GM12878 (cell line): ENCODE results near the gene SSR2. TPM values are rescaled to one million over a fixed set of nuclear protein-coding genes. Genes with fewer than 3 reads are reported as not detected.

Source experiments
- ATAC-seq: fragments of 200-7000 bp; cut with Tn5 transposase; 3 replicates; pipeline ENCODE4 v1.9.1; 2020; ENCODE audit warnings: mild to moderate bottlenecking, moderate library complexity
- BruUV-seq: library from RNA; stranded (reverse); fragments of 400-500 nt; replicated peaks from 2 replicates; lab custom pipeline; 2021; lab: Mats Ljungman, UMichigan
- CTCF ChIA-PET: fragments of 300-600 bp; sonication (Branson Sonifier 250); formaldehyde crosslinking; extraction: SDS; loops from one replicate; lab custom pipeline; 2021; ENCODE audit warnings: inconsistent platforms; lab: Yijun Ruan, JAX
- POLR2A ChIA-PET: fragments of 350-600 bp; formaldehyde crosslinking; extraction: SDS; loops from one replicate; lab custom pipeline; 2021; ENCODE audit warnings: inconsistent platforms; lab: Charles Lee
- RAD21 ChIA-PET: fragments of 300-600 bp; sonication (Branson Sonifier 250); formaldehyde crosslinking; loops from one replicate; lab custom pipeline; 2023; ENCODE audit warnings: antibody characterized with exemption; ENCODE audit not compliant: unreplicated experiment; lab: Charles Lee
- SMC1A ChIA-PET: fragments of 300-600 bp; sonication (Branson Sonifier 250); formaldehyde crosslinking; loops from one replicate; lab custom pipeline; 2023; ENCODE audit not compliant: unreplicated experiment, uncharacterized antibody; lab: Charles Lee
- DNase-seq: peaks from one replicate; pipeline ENCODE4 v3.0.0-alpha.2; 2011; ENCODE audit warnings: low read depth, low spot score
- FAIRE-seq: peaks from 3 replicates; lab custom pipeline; 2011; peaks lifted over from hg19 to GRCh38; lab: Jason Lieb, UNC
- H2AFZ ChIP-seq: 2 replicates; pipeline ENCODE4 v1.6.0; 2011; ENCODE audit warnings: low read depth, low read length, control low read depth; ENCODE audit not compliant: control insufficient read depth
- H3K27ac ChIP-seq: 2 replicates; pipeline ENCODE4 v1.5.1; 2011; ENCODE audit warnings: control low read depth; ENCODE audit not compliant: control insufficient read depth, insufficient read depth
- H3K27me3 ChIP-seq, 2 experiments: replicated peaks in 1 of 2; 2 replicates each; pipeline versions ENCODE4 v1.6.0 to v1.6.1; 2011; ENCODE audit warnings: low read length in 1 of 2; ENCODE audit not compliant: control insufficient read depth in 2 of 2, insufficient read depth in 2 of 2
- H3K36me3 ChIP-seq, 2 experiments: 2 replicates each; pipeline ENCODE4 v1.5.1; 2011; ENCODE audit warnings: low read length in 1 of 2; ENCODE audit not compliant: control insufficient read depth in 2 of 2, insufficient read depth in 2 of 2
- H3K4me1 ChIP-seq: 2 replicates; pipeline ENCODE4 v1.6.1; 2011; ENCODE audit warnings: mild to moderate bottlenecking, low read length, moderate library complexity, mixed read lengths; ENCODE audit not compliant: control insufficient read depth, insufficient read depth
- H3K4me2 ChIP-seq: 2 replicates; pipeline ENCODE4 v1.6.0; 2011; ENCODE audit warnings: control low read depth; ENCODE audit not compliant: control insufficient read depth, insufficient read depth
- H3K4me3 ChIP-seq: fragments of 200-600 bp; sonication (generic); 2 replicates; pipeline ENCODE4 v1.5.1; 2016
- H3K79me2 ChIP-seq: 2 replicates; pipeline ENCODE4 v1.6.0; 2011; ENCODE audit warnings: low read length; ENCODE audit not compliant: control insufficient read depth, insufficient read depth
- H3K9ac ChIP-seq: 2 replicates; pipeline ENCODE4 v1.8.0; 2011; ENCODE audit warnings: low read length, control low read depth, mixed read lengths; ENCODE audit not compliant: control insufficient read depth, insufficient read depth
- H3K9me3 ChIP-seq: replicated peaks from 3 replicates; pipeline ENCODE4 v1.5.1; 2011; ENCODE audit warnings: mild to moderate bottlenecking, low read length; ENCODE audit not compliant: control insufficient read depth, insufficient read depth
- H4K20me1 ChIP-seq: 2 replicates; pipeline ENCODE4 v1.6.0; 2011; ENCODE audit not compliant: control insufficient read depth, insufficient read depth
- ATF3 ChIP-seq: IDR thresholded peaks from 2 replicates; pipeline ENCODE4 v1.6.1; 2011; ENCODE audit warnings: low read depth, mild to moderate bottlenecking, low read length, moderate library complexity, borderline replicate concordance; ENCODE audit errors: extremely low read depth
- BACH1 ChIP-seq: fragments of 450-650 bp; IDR thresholded peaks from 2 replicates; pipeline ENCODE4 v1.6.1; 2017; ENCODE audit warnings: mild to moderate bottlenecking, borderline replicate concordance
- BCLAF1 ChIP-seq: fragments of 450-650 bp; IDR thresholded peaks from 2 replicates; pipeline ENCODE4 v1.6.1; 2017; ENCODE audit warnings: antibody characterized with exemption, mild to moderate bottlenecking, moderate library complexity
- BHLHE40 ChIP-seq, 2 experiments: fragments of 450-650 bp in 1 of 2; IDR thresholded peaks; 2 replicates each; pipeline ENCODE4 v1.6.1; 2011 to 2017; ENCODE audit warnings: low read depth in 2 of 2, borderline replicate concordance in 1 of 2, improper control_type of control experiment in 1 of 2, low read length in 1 of 2, mild to moderate bottlenecking in 1 of 2
- CHD4 ChIP-seq: fragments of 200-600 bp; sonication (generic); IDR thresholded peaks from 2 replicates; pipeline ENCODE4 v1.6.1; 2016; ENCODE audit warnings: mild to moderate bottlenecking
- GABPA ChIP-seq: IDR thresholded peaks from 2 replicates; pipeline ENCODE4 v1.6.1; 2014; ENCODE audit warnings: antibody characterized with exemption, low read depth, mild to moderate bottlenecking, inconsistent platforms
- MTA3 ChIP-seq: IDR thresholded peaks from 2 replicates; pipeline ENCODE4 v1.6.1; 2012; ENCODE audit warnings: low read length, inconsistent platforms, borderline replicate concordance
- NBN ChIP-seq: fragments of 450-650 bp; IDR thresholded peaks from 2 replicates; pipeline ENCODE4 v1.6.1; 2016
- NFYA ChIP-seq: IDR thresholded peaks from 2 replicates; pipeline ENCODE4 v1.6.1; 2011; ENCODE audit warnings: low read depth, mild to moderate bottlenecking, low read length, improper control_type of control experiment, borderline replicate concordance
- PML ChIP-seq: IDR thresholded peaks from 2 replicates; pipeline ENCODE4 v1.6.1; 2012; ENCODE audit warnings: low read length, inconsistent platforms
- POLR2AphosphoS2 ChIP-seq: IDR thresholded peaks from 2 replicates; pipeline ENCODE4 v1.6.1; 2011; ENCODE audit warnings: low read depth, mild to moderate bottlenecking, low read length, improper control_type of control experiment, moderate library complexity
- RFX5 ChIP-seq: IDR thresholded peaks from 2 replicates; pipeline ENCODE4 v1.6.1; 2011; ENCODE audit warnings: low read depth, low read length, improper control_type of control experiment
- SMAD1 ChIP-seq: fragments of 450-650 bp; IDR thresholded peaks from 2 replicates; pipeline ENCODE4 v1.6.1; 2018; ENCODE audit warnings: mild to moderate bottlenecking, low read depth; ENCODE audit not compliant: partially characterized antibody
- TBL1XR1 ChIP-seq: IDR thresholded peaks from 2 replicates; pipeline ENCODE4 v1.6.1; 2012; ENCODE audit warnings: low read depth, low read length, improper control_type of control experiment
- TCF3 ChIP-seq: IDR thresholded peaks from 2 replicates; pipeline ENCODE4 v1.6.1; 2012; ENCODE audit warnings: low read depth, mild to moderate bottlenecking, low read length, borderline replicate concordance; ENCODE audit not compliant: insufficient read depth
- USF2 ChIP-seq: IDR thresholded peaks from 2 replicates; pipeline ENCODE4 v1.6.1; 2011; ENCODE audit warnings: low read depth, low read length, improper control_type of control experiment, borderline replicate concordance
- ZZZ3 ChIP-seq: IDR thresholded peaks from 2 replicates; pipeline ENCODE4 v1.6.1; 2011; ENCODE audit warnings: low read depth; ENCODE audit not compliant: control insufficient read depth, insufficient read length
- WGBS: methylation state at CpG from one replicate; pipeline ENCODE4 v1.1.6; 2016; ENCODE audit warnings: low lambda C conversion rate; ENCODE audit not compliant: insufficient replicate concordance, insufficient coverage; ENCODE audit errors: missing lambda C conversion rate; 5-methylcytosine and 5-hydroxymethylcytosine counted together
- in situ Hi-C: fragments of 300-500 bp; cut with MboI; formaldehyde crosslinking; loops from 9 replicates; pipeline ENCODE4 v1.14.3; 2018; ENCODE audit warnings: mixed read lengths
- intact Hi-C: fragments of 100-400 bp; cut with micrococcal nuclease; formaldehyde crosslinking; loops from one replicate; pipeline ENCODE4 v1.14.2; 2022; ENCODE audit not compliant: unreplicated experiment
- polyA plus RNA-seq, 11 experiments: library from polyadenylated mRNA; depleted of rRNA in 4 of 11; unstranded in 6 of 11; stranded (reverse) in 5 of 11; fragments of >200 nt; fragmentation: Nextera tagmentation in 4 of 11; fragmentation: Illumina TruSeq in 1 of 11; extraction: Ambion mirVana in 4 of 11; extraction: Trizol in 1 of 11; gene quantifications; 1 replicate in 1 of 11; 2 replicates in 10 of 11; pipeline versions ENCODE4 v1.2.1 to v1.2.3, GENCODE V29; 2011 to 2016; ENCODE audit warnings: inconsistent platforms in 2 of 11, missing spikeins in 2 of 11, low read depth in 1 of 11
- total RNA-seq, 4 experiments: library from RNA; depleted of rRNA in 3 of 4; stranded (reverse); fragments of >200 nt in 3 of 4; fragmentation: Illumina TruSeq in 1 of 4; extraction: Trizol in 1 of 4; gene quantifications; 2 replicates each; pipeline versions ENCODE4 v1.2.1 to v1.2.3, GENCODE V29; 2013 to 2021

Gene SSR2
- total and polyA plus RNA-seq, 10 of the 15 experiments (the other 5 are each of a cell fraction or from before 2014, with no cell fraction given), result 207 to 553 (median 315) TPM

GRCh38 chr1:156070548-156070947 lies 49.8 kb upstream of the SSR2 start (continued):
- no peak for TF ChIP-seq ZZZ3
- no peak for TF ChIP-seq NFYA
- no peak for TF ChIP-seq MTA3
- TF ChIP-seq USF2, result no peak
- no peak for TF ChIP-seq BHLHE40 (IDR thresholded peaks at IDR 0.05; ENCODE audit: borderline replicate concordance in 1 of 2, low read depth in 2 of 2, low read length in 1 of 2)
- no peak for TF ChIP-seq TBL1XR1
- no peak for TF ChIP-seq GABPA
- no peak for TF ChIP-seq RFX5
- TF ChIP-seq NBN, result no peak

GRCh38 chr1:156069490-156070455 lies 49.0 kb upstream of the SSR2 start:
- no peaks in the 10 kb centered on the region for H3K4me1 ChIP-seq
- ATAC-seq (no peak), FAIRE-seq (no peak), DNase-seq (no peak)
- no peak overlapping the region for H3K4me3 ChIP-seq
- no peaks in the 10 kb centered on the region for H3K27me3 ChIP-seq
- intact Hi-C loops (no loop called here), in situ Hi-C loops (loop anchor here (5.0 kb wide), 1 partner anchor 137 kb away; the partner anchor contains the start of gene KHDC4)
- no peaks in the 10 kb centered on the region for H3K36me3 ChIP-seq
- WGBS, result 87% methylated on average over 3 of the region's 3 CpGs
- no peak overlapping the region for H3K9ac ChIP-seq
- TF ChIP-seq POLR2AphosphoS2, result no peak
- TF ChIP-seq BCLAF1, result no peak
- no peak for TF ChIP-seq CHD4
- TF ChIP-seq ATF3, result no peak
- no peak for TF ChIP-seq PML
- no peak for TF ChIP-seq SMAD1
- TF ChIP-seq BACH1, result no peak
- no peak for TF ChIP-seq TCF3
- ChIA-PET RAD21 (no interaction called here), SMC1A (no interaction called here), CTCF (no interaction called here), POLR2A (interaction anchor here (0.5 kb wide), 1 partner anchor 164 kb away, joined by 5 read pairs; no protein-coding TSS in a partner anchor)
- no peak overlapping the region for H3K4me2 ChIP-seq
- H4K20me1 ChIP-seq, result no peaks in the 10 kb centered on the region
- no peak overlapping the region for H2AFZ ChIP-seq
- no peaks in the 10 kb centered on the region for H3K79me2 ChIP-seq
- H3K27ac ChIP-seq, result no peak overlapping the region
- no TSS peak for BruUV-seq
- H3K9me3 ChIP-seq, result no peaks in the 10 kb centered on the region
